HCT116 (cell line): ENCODE measurements around the gene TCHH. TPM values are rescaled to one million over a fixed set of nuclear protein-coding genes. Genes with fewer than 3 reads are reported as not detected.
A peak's percentile ranks its signal among the peaks of the same experiment; 100 is the strongest.

Experiments used
- ATAC-seq: fragments of 200-7000 bp; cut with Tn5 transposase; 2 replicates; pipeline ENCODE4 v1.9.1; 2020; ENCODE audit warnings: mild to moderate bottlenecking, moderate library complexity
- Bru-seq: library from RNA; stranded (reverse); fragments of 400-500 nt; gene quantifications from one replicate; lab custom pipeline; 2021; lab: Mats Ljungman, UMichigan
- BruChase-seq, 2 experiments: library from RNA; stranded (reverse); fragments of 400-500 nt; gene quantifications; one replicate each; lab custom pipeline; 2021; lab: Mats Ljungman, UMichigan
- BruUV-seq: library from RNA; stranded (reverse); fragments of 400-500 nt; replicated peaks from 2 replicates; lab custom pipeline; 2021; lab: Mats Ljungman, UMichigan
- CTCF ChIA-PET: fragments of 300-600 bp; sonication (Branson Sonifier 250); formaldehyde crosslinking; loops from one replicate; lab custom pipeline; 2021; ENCODE audit warnings: antibody characterized with exemption; lab: Charles Lee
- POLR2A ChIA-PET: fragments of 300-600, 350-600 bp; sonication (Branson Sonifier 250); formaldehyde crosslinking; loops from one replicate; lab custom pipeline; 2021; ENCODE audit warnings: antibody characterized with exemption; lab: Charles Lee
- RAD21 ChIA-PET, 2 experiments: fragments of 300-600 bp; sonication (Branson Sonifier 250); formaldehyde crosslinking; loops; one replicate each; lab custom pipeline; 2023; ENCODE audit warnings: low total read pairs in 2 of 2; ENCODE audit not compliant: uncharacterized antibody in 2 of 2, unreplicated experiment in 2 of 2, low non-redundant PET in 1 of 2; lab: Charles Lee
- DNase-seq: peaks from one replicate; pipeline ENCODE4 v3.0.0-alpha.2; 2010; ENCODE audit warnings: low read depth, low spot score
- H2AFZ ChIP-seq: fragments of 200-600 bp; shearing (Covaris generic), sonication (generic); 2 replicates; pipeline ENCODE4 v1.6.1; 2017; ENCODE audit warnings: low read depth, mixed run types, mixed read lengths, antibody characterized with exemption, low read length; ENCODE audit not compliant: poor library complexity, severe bottlenecking
- H3K27ac ChIP-seq: 2 replicates; pipeline ENCODE4 v1.5.1; 2012; ENCODE audit warnings: low read depth, low read length
- H3K27me3 ChIP-seq: fragments of 200-600 bp; sonication (generic); 2 replicates; pipeline ENCODE4 v1.6.1; 2016; ENCODE audit warnings: mixed run types, low read length, mixed read lengths; ENCODE audit not compliant: insufficient read depth
- H3K36me3 ChIP-seq, 2 experiments: fragments of 200-500 bp in 1 of 2; fragments of 200-600 bp in 1 of 2; sonication (Bioruptor generic) in 1 of 2; sonication (generic) in 1 of 2; 2 replicates each; pipeline versions ENCODE4 v1.5.1 to v1.6.1; 2014 to 2016; ENCODE audit warnings: low read length in 2 of 2, inconsistent platforms in 1 of 2, mixed read lengths in 1 of 2, mixed run types in 1 of 2; ENCODE audit not compliant: insufficient read depth in 2 of 2, control insufficient read depth in 1 of 2
- H3K4me1 ChIP-seq, 2 experiments: fragments of 200-600 bp in 1 of 2; sonication (generic) in 1 of 2; 2 replicates each; pipeline versions ENCODE4 v1.5.1 to v1.6.1; 2012 to 2017; ENCODE audit warnings: low read length in 2 of 2, inconsistent platforms in 1 of 2, mild to moderate bottlenecking in 1 of 2, mixed read lengths in 1 of 2, mixed run types in 1 of 2, moderate library complexity in 1 of 2; ENCODE audit not compliant: insufficient read depth in 2 of 2, control insufficient read depth in 1 of 2
- H3K4me2 ChIP-seq: fragments of 200-600 bp; sonication (generic); 2 replicates; pipeline ENCODE4 v1.6.1; 2017; ENCODE audit warnings: mixed run types, low read length, mixed read lengths
- H3K4me3 ChIP-seq, 2 experiments: fragments of 200-600 bp in 1 of 2; sonication (generic) in 1 of 2; replicated peaks in 1 of 2; 2 replicates each; pipeline ENCODE4 v1.5.1; 2011 to 2016; ENCODE audit warnings: low read length in 2 of 2, control low read depth in 1 of 2, low read depth in 1 of 2, mild to moderate bottlenecking in 1 of 2, mixed read lengths in 1 of 2, mixed run types in 1 of 2
- H3K79me2 ChIP-seq: fragments of 200-600 bp; sonication (generic); 2 replicates; pipeline ENCODE4 v1.6.1; 2017; ENCODE audit warnings: mild to moderate bottlenecking, mixed run types, low read length, moderate library complexity, mixed read lengths; ENCODE audit not compliant: insufficient read depth
- H3K9ac ChIP-seq: fragments of 200-600 bp; sonication (generic); 2 replicates; pipeline ENCODE4 v1.6.1; 2016; ENCODE audit warnings: low read length, mixed read lengths
- H3K9me2 ChIP-seq: fragments of 200-600 bp; sonication (generic), shearing (Covaris generic); 2 replicates; pipeline ENCODE4 v1.6.1; 2017; ENCODE audit warnings: mixed run types, mild to moderate bottlenecking, moderate library complexity; ENCODE audit not compliant: insufficient read depth
- H3K9me3 ChIP-seq, 2 experiments: fragments of 200-500 bp in 1 of 2; fragments of 200-600 bp in 1 of 2; sonication (Bioruptor generic) in 1 of 2; sonication (generic) in 1 of 2; 2 replicates each; pipeline ENCODE4 v1.6.1; 2014 to 2017; ENCODE audit warnings: low read length in 2 of 2, mixed read lengths in 2 of 2, inconsistent platforms in 1 of 2, low read depth in 1 of 2, mild to moderate bottlenecking in 1 of 2, mixed run types in 1 of 2, moderate library complexity in 1 of 2; ENCODE audit not compliant: control insufficient read depth in 1 of 2, insufficient read depth in 1 of 2
- H4K20me1 ChIP-seq: fragments of 200-600 bp; sonication (generic), shearing (Covaris generic); 2 replicates; pipeline ENCODE4 v1.6.1; 2017; ENCODE audit warnings: mixed run types, mild to moderate bottlenecking, moderate library complexity; ENCODE audit not compliant: insufficient read depth
- CBX3 ChIP-seq: IDR thresholded peaks from 2 replicates; pipeline ENCODE4 v1.6.1; 2012; ENCODE audit warnings: low read depth
- CEBPB ChIP-seq: IDR thresholded peaks from 2 replicates; pipeline ENCODE4 v1.6.1; 2012; ENCODE audit warnings: low read depth
- CTCF ChIP-seq, 3 experiments: fragments of 200-600 bp in 1 of 3; sonication (generic) in 1 of 3; IDR thresholded peaks in 2 of 3; conservative IDR thresholded peaks in 1 of 3; 2 replicates each; pipeline ENCODE4 v1.5.1; 2012 to 2017; ENCODE audit warnings: low read depth in 2 of 3, low read length in 2 of 3, antibody characterized with exemption in 1 of 3, borderline replicate concordance in 1 of 3, control low read depth in 1 of 3, mild to moderate bottlenecking in 1 of 3, mixed read lengths in 1 of 3, mixed run types in 1 of 3, moderate library complexity in 1 of 3; ENCODE audit not compliant: insufficient read depth in 1 of 3
- EGR1 ChIP-seq: IDR thresholded peaks from 2 replicates; pipeline ENCODE4 v1.6.1; 2012; ENCODE audit warnings: low read depth
- ELF1 ChIP-seq: IDR thresholded peaks from 2 replicates; pipeline ENCODE4 v1.6.1; 2012; ENCODE audit warnings: low read depth, borderline replicate concordance
- FOSL1 ChIP-seq: IDR thresholded peaks from 2 replicates; pipeline ENCODE4 v1.6.1; 2012; ENCODE audit warnings: low read depth
- JUND ChIP-seq: IDR thresholded peaks from 2 replicates; pipeline ENCODE4 v1.6.1; 2012
- MAX ChIP-seq: IDR thresholded peaks from 2 replicates; pipeline ENCODE4 v1.6.1; 2012
- POLR2A ChIP-seq: IDR thresholded peaks from 2 replicates; pipeline ENCODE4 v1.7.0; 2011; ENCODE audit warnings: borderline replicate concordance; ENCODE audit not compliant: insufficient read depth, insufficient read length; ENCODE audit errors: extremely low read depth
- POLR2AphosphoS5 ChIP-seq: IDR thresholded peaks from 2 replicates; pipeline ENCODE4 v1.6.1; 2011; ENCODE audit warnings: mild to moderate bottlenecking, low read depth, low read length, moderate library complexity
- REST ChIP-seq: IDR thresholded peaks from 2 replicates; pipeline ENCODE4 v1.6.1; 2012; ENCODE audit warnings: low read depth
- SIN3A ChIP-seq: IDR thresholded peaks from 2 replicates; pipeline ENCODE4 v1.6.1; 2012; ENCODE audit warnings: low read depth
- TCF7L2 ChIP-seq: IDR thresholded peaks from 2 replicates; pipeline ENCODE4 v1.7.0; 2011; ENCODE audit warnings: borderline replicate concordance, inconsistent platforms; ENCODE audit not compliant: insufficient read depth, insufficient read length; ENCODE audit errors: extremely low read depth
- ZFX ChIP-seq: fragments of 450-650 bp; IDR thresholded peaks from 2 replicates; pipeline ENCODE4 v1.6.1; 2017
- ZNF274 ChIP-seq: fragments of 200-500 bp; sonication (Bioruptor generic); IDR thresholded peaks from 2 replicates; pipeline ENCODE4 v1.6.1; 2014; ENCODE audit warnings: mild to moderate bottlenecking, low read depth, low read length, inconsistent platforms
- intact Hi-C: fragments of 100-400 bp; cut with micrococcal nuclease; formaldehyde crosslinking; loops from 2 replicates; pipeline ENCODE4 v1.10.0; 2022
- long read RNA-seq: library from polyadenylated mRNA; unstranded; transcript quantifications from one replicate; pipeline ENCODE4 v2.0.0, GENCODE V29; 2021; ENCODE audit not compliant: unreplicated experiment
- polyA plus RNA-seq: library from polyadenylated mRNA; unstranded; fragments of >200 nt; gene quantifications from 2 replicates; pipeline ENCODE4 v1.2.1, GENCODE V29; 2012; ENCODE audit warnings: missing spikeins
- total RNA-seq: library from RNA; stranded (reverse); gene quantifications from one replicate; pipeline ENCODE4 v1.2.1, GENCODE V29; 2021; ENCODE audit not compliant: unreplicated experiment
- TF ChIP-seq, protein P1 (sequence below): IDR thresholded peaks from 2 replicates; pipeline ENCODE4 v1.6.1; 2012

The TCHH gene, protein sequence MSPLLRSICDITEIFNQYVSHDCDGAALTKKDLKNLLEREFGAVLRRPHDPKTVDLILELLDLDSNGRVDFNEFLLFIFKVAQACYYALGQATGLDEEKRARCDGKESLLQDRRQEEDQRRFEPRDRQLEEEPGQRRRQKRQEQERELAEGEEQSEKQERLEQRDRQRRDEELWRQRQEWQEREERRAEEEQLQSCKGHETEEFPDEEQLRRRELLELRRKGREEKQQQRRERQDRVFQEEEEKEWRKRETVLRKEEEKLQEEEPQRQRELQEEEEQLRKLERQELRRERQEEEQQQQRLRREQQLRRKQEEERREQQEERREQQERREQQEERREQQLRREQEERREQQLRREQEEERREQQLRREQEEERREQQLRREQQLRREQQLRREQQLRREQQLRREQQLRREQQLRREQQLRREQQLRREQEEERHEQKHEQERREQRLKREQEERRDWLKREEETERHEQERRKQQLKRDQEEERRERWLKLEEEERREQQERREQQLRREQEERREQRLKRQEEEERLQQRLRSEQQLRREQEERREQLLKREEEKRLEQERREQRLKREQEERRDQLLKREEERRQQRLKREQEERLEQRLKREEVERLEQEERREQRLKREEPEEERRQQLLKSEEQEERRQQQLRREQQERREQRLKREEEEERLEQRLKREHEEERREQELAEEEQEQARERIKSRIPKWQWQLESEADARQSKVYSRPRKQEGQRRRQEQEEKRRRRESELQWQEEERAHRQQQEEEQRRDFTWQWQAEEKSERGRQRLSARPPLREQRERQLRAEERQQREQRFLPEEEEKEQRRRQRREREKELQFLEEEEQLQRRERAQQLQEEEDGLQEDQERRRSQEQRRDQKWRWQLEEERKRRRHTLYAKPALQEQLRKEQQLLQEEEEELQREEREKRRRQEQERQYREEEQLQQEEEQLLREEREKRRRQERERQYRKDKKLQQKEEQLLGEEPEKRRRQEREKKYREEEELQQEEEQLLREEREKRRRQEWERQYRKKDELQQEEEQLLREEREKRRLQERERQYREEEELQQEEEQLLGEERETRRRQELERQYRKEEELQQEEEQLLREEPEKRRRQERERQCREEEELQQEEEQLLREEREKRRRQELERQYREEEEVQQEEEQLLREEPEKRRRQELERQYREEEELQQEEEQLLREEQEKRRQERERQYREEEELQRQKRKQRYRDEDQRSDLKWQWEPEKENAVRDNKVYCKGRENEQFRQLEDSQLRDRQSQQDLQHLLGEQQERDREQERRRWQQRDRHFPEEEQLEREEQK (N-terminal part only)
- 0.02 TPM for total RNA-seq
- polyA plus RNA-seq: 0.03 and 0.04 TPM in 2 replicates
- percentile 20 among the genes with signal in this experiment for Bru-seq, nascent RNA
- BruChase-seq, experiment 1, labeled RNA remaining after a 6-hour chase: percentile 18 among the genes with signal in this experiment
- percentile 15 among the genes with signal in this experiment for BruChase-seq, experiment 2, labeled RNA remaining after a 2-hour chase
- long read RNA-seq, partial matches to known transcripts: 0 of 1 reads
- long read RNA-seq, other reads (novel, unspliced or antisense): 1 of 1 reads

DNA sequence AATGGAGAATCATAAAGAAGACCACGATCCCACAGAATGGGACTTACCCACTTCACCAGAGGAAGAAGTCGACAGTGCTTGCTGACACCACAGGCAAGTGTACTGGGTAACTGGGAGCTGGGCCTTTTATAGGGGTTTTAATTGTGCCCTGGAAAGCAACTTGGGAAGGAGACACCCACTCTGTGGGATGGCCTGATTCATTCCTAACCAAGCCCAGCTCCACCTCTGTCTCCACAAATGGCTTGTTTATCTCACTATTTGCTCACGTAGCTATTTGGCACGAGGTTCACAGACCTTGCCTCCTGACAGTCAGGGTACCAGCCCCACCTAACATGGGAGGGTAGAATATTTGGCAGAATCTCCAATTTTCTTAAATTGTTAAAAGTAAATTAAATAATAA, at the start of gene TCHH:
TCHH (minus strand) TSS at position 101 of the 400 bp plus-strand sequence. CDS start 1,364 bp downstream, outside the sequence.
- peaks cover 76% of the 10 kb centered on the region for H3K27me3 ChIP-seq
- POLR2A ChIA-PET: no interaction called here
- ATAC-seq: no peak

More for the DNA sequence above, at the start of gene TCHH:
- Histone ChIP-seq H3K9me2 (no peaks in the 10 kb centered on the region), H3K9ac (no peak within 1 kb of the TSS), H4K20me1 (no peaks in the 10 kb centered on the region), H3K9me3 (no peaks in the 10 kb centered on the region), H3K4me2 (no peak within 1 kb of the TSS), H3K79me2 (no peaks in the 10 kb centered on the region), H3K4me3 (no peak within 1 kb of the TSS), H3K27ac (no peak within 1 kb of the TSS), H2AFZ (no peak within 1 kb of the TSS), H3K4me1 (peaks cover 1 to 12% of the 10 kb centered on the region in 2 experiments), H3K36me3 (no peaks in the 10 kb centered on the region)
- intact Hi-C loops: no loop called here
- no peak for DNase-seq
- RAD21 ChIA-PET: no interaction called here
- BruUV-seq: no TSS peak
- TF ChIP-seq ELF1 (no peak), CBX3 (no peak), MAX (no peak), FOSL1 (no peak), JUND (no peak), CEBPB (no peak), CTCF (IDR thresholded peaks at IDR 0.05 in 2 of 3, conservative IDR thresholded peaks at IDR 0.05 in 1 of 3; ENCODE audit: borderline replicate concordance in 1 of 3, insufficient read depth in 1 of 3, low read depth in 2 of 3, low read length in 2 of 3) (no peak), SIN3A (no peak), ZNF274 (no peak), ZFX (no peak), REST (no peak), POLR2AphosphoS5 (no peak), EGR1 (no peak), TCF7L2 (no peak), POLR2A (no peak)
- TF ChIP-seq, protein P1, sequence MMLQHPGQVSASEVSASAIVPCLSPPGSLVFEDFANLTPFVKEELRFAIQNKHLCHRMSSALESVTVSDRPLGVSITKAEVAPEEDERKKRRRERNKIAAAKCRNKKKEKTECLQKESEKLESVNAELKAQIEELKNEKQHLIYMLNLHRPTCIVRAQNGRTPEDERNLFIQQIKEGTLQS: no peak
- CTCF ChIA-PET: no interaction called here
